GM18517 (cell line): ENCODE measurements around the gene OR2T3.
A peak's percentile ranks its signal among the peaks of the same experiment; 100 is the strongest.
"Not testable (repeated sequence)": the region's sequence is repeated elsewhere in the genome, so short reads cannot be mapped to it uniquely, and the experiment has no call there.

ENCODE experiments used
- ATAC-seq: cut with Tn5 transposase; IDR thresholded peaks from one replicate; pipeline ENCODE4 v1.9.1; 2021; ENCODE audit warnings: mild to moderate bottlenecking, moderate library complexity; ENCODE audit not compliant: unreplicated experiment

OR2T3 gene, protein sequence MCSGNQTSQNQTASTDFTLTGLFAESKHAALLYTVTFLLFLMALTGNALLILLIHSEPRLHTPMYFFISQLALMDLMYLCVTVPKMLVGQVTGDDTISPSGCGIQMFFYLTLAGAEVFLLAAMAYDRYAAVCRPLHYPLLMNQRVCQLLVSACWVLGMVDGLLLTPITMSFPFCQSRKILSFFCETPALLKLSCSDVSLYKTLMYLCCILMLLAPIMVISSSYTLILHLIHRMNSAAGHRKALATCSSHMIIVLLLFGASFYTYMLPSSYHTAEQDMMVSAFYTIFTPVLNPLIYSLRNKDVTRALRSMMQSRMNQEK

DNA sequence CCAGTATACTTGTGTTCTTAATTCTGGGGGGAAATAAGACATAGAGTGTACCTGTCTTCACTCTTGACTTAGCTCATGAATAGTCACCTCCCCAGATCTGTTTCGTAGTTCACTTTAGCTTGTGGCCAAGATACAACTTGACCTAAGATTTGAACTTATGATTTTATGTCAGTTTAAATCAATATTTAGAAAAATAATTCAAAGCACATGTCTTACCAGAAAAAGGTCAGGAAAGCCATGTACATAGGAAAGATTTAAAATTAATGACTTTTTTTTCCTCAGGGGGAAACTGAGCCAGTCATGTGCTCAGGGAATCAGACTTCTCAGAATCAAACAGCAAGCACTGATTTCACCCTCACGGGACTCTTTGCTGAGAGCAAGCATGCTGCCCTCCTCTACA, at the start of gene OR2T3:
Gene OR2T3 (plus strand): TSS at position 301 of the 400 bp plus-strand sequence. CDS start 0 bp downstream, at position 301.
- not testable (repeated sequence) for ATAC-seq

DNA sequence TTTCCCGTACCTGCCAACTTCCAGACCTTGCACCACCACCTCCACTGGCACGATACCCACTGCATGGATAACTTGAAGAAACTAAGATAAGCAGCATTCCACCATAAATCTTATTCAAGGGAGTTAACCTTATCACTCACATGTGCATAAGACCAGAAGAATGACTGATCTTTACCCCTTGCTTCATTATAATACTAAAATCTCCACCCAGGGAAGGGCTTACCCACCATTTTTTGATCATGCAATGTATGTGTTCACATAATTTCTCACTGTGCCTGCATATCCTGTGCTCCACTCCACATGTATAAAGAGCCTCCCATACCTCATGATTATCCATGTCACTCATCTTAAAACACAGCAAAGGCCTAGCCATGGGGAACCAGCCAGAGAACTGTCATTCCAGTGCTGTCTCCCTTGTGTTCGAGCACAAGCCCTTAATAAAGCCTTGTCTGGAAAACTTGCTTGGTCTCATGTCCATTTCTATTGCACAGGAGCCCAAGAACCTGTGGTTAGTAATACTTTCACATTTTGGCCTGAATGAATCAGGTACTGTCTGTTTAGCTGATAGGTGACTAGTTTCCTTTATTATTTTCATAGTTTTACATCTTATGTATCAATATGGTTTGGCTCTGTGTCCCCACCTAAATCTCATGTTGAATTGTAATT, 45.5 kb upstream of the OR2T3 start:
- peak; percentile 44 for ATAC-seq

DNA sequence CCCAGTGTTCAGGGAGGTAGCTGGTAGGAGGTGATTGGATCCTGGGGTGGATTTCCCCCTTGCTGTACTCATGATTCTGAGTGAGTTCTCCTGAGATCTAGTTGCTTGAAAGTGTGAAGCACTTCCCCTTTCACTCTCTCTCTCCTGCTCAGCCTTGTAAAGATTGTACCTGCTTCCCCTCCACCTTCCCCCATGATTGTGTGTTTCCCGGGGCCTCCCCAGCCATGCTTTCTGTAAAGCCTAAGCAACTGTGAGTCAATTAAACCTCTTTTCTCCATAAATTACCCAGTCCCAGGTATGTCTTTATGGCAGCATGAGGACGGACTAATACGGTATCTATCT, 45.0 kb upstream of the OR2T3 start:
- ATAC-seq: peak; percentile 99

DNA sequence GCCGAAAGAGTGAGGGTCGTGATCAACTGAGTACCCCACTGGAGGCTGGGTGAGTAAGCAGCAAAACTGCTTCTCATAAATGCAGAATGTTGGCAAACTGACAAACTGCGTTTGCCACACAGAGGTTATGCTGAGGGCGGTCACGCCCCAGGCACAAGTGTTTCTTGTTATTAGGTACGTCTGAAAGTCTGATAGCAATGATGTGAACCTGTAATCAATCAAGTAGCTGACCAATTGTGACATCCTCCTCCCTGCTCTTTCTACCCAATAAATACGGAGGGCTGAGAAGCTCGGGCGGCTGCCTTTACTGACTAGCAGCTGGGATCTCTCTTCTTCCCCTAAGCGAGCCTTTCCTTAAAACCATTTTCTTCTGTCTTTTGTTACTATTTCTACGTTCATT, 41.5 kb upstream of the OR2T3 start:
- not testable (repeated sequence) for ATAC-seq

DNA sequence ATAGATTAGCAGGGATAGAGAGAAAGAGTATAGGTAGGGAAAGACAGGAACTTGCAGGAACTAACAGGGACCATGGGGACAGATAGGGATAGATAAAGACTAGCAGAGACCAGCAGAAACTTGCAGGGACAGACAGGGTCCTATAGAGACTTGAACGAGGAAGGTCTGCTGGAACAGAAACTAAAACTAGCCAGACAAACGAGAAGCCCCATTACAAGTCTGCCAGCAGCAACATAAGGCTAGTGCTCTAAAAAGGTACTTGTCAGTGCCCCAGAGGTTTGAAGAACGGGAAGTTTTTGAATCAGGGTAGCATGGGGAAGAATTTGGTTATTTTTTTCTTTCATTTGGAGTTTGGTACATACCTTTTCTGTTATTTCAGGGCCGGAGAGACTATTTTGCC, 41.0 kb upstream of the OR2T3 start:
- ATAC-seq: not testable (repeated sequence)

DNA sequence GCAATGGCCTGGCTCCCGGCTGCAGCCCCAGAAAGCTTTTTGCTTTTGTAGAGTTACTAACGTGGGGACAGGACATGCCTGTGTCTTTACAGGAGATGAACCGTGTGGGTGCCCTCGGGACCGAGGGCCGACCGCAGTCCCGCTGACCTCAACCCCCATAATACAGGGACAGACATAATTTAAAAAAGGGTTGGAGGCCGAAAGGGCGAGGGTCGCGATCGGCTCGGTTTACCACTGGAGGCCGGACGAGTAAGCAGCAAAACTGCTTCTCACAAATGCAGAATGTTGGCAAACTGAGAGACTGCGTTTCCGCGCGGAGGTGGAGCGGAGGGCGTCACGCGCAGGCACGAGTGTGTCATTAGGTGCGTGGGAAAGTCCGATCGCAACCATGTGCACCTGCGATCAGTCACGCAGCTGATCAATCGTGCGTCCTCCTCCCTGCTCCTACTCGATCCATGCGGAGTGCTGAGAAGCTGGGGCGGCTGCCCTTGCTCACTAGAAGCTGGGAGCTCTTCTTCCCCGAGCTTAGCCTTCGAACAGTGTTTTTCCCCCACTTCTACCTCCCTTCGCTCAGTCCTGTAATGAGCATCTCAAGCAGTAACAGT, 39.2 kb upstream of the OR2T3 start:
- not testable (repeated sequence) for ATAC-seq

DNA sequence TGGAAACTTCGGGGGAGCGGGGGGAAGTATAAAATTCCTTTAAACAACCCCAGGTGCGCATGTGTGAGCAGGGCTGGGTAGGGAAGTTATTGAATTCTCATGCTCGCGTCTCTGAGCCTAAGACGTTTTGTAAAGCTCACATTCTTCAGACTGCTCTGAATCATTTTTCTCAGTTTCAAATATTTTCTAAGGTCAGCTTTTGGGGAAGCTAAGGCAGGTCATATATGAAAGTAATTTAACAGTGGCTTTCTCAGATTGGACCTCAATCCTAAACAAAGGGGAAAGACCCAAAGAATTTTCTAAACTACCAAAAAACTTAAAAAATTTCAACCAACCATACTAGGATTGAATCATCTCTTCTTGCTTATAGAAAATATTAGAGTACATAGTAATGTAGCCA, 38.2 kb upstream of the OR2T3 start:
- ATAC-seq: not testable (repeated sequence)

DNA sequence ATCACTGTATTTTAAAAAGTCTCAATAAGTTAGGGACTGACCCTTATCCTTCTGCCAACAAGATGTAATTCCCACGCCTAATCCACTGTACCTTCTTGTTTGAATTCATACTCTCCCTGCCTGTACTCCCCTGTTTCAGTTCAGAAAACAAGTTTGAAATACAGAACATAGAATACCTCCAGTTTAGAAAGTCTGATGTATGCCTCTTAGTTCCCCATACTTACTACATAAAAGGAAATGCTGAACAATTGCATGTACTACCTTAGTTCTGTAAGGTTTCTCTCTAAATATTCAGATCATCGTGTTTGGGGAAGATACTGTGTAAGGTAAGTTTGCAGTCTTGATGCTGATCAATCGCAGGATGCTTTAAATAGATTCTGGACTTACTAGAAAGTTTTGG, 36.8 kb upstream of the OR2T3 start:
- peak; percentile 43 for ATAC-seq

DNA sequence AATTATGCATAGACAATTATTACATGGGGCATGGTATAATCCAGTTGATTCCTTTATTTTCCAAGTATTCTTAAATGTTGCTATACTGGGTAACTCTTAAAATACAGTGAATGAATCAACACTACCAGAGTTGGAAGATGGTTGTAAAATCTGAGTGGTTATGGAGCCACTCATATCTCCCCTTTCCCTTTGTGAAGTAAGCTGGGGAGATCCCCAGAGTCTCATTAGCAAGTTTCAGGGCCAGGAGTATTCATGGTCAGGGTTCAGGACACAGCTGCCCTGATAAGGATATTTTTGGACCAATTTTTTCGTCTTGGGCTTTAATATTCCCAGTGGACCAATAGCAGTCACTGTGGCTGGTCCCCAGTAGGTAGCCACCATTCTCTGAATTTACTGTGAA, 34.5 kb upstream of the OR2T3 start:
- ATAC-seq: peak; percentile 47

DNA sequence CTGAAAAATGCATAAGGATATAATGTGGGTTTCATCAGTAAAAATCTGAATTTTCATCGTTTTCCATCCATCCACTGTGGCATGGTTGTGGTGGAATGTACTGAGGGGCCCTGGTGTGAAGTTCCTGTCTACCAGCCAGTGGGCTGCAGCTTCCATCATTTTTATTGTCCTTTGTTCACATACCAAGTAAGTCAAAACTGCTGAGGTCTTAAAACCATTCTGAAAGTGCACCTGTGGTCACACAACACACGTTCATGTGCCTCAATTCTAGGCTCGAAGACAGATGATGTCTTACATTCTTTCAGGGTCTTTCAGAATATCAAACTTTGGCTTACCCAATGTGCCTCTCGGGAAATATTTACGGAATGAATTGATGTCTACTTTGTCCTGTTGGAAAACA, 33.9 kb upstream of the OR2T3 start:
- not testable (repeated sequence) for ATAC-seq

DNA sequence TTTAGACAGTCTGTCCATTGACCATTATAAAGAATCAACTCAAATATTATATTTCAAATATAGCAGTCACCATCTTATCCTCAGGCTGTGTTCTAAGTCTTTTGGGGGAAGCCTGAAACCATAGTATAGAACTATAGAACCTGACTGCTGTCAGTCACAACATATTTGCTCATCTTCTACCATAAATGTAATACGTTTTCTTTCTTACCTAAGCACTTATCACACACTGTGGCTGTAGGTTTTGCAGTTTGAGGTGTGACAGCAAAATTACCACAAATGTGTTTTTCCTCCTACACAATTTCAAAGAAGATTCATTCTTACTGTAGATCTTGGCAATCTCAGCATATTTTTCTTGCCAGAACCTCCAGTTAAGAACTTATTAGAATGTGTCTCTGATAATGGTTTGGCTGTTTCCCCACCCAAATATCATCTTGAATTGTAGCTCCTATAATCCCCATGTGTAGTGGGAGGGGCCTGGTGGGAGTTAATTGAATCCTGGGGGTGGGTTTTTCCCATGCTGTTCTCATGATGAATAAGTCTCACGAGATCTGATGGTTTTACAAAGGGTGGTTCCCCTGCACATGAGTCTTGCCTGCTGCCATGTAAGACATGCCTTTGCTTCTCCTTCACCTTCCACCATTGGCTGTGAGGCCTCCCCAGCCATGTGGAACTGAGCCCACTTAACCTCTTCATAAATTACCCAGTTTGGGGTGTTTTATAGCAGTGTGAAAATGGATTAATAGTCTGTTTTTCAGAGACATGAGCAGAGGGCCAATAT, 30.5 kb upstream of the OR2T3 start:
- ATAC-seq: not testable (repeated sequence)

DNA sequence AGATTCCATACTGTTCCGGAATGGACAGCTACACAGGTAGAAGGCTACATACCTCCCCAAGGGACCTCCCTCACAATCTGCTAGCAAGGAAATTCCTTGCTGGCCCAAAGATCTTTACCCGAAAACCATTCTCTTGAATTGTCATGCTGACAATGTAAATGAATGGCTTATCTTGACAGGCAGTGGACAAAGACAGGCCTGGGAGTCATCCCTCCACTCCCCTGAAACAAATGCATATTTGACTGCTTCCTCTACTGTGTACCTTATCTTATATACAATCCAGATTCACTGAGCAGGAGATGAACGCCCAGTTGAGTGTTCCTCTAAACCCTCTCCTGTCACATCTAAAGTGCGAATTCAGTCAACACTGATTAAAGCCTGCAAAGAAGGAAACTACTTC, 28.5 kb upstream of the OR2T3 start:
- not testable (repeated sequence) for ATAC-seq

DNA sequence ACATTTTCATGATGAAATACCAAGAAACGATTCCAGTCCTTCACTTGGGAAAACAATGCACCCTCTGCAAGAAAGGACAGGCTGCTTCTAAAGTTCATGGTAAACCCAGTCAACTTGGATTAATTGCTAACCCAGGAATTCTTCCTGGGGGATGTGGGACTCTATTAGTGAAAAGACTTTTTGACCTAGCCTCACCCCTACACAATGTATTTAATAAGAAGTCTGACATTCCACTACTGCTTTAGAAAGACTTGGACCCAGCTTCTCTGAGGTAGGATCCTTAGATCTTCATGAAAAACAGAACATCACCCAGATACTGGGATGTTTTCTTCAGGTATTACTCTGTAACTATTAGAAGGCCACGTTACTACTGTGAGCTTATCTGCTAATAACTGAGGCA, 27.8 kb upstream of the OR2T3 start, which contains the start of gene OR2T2:
Gene OR2T2 (plus strand): TSS at position 239 of the 400 bp plus-strand sequence. CDS start 7,161 bp downstream, outside the sequence.
- ATAC-seq: not testable (repeated sequence)

DNA sequence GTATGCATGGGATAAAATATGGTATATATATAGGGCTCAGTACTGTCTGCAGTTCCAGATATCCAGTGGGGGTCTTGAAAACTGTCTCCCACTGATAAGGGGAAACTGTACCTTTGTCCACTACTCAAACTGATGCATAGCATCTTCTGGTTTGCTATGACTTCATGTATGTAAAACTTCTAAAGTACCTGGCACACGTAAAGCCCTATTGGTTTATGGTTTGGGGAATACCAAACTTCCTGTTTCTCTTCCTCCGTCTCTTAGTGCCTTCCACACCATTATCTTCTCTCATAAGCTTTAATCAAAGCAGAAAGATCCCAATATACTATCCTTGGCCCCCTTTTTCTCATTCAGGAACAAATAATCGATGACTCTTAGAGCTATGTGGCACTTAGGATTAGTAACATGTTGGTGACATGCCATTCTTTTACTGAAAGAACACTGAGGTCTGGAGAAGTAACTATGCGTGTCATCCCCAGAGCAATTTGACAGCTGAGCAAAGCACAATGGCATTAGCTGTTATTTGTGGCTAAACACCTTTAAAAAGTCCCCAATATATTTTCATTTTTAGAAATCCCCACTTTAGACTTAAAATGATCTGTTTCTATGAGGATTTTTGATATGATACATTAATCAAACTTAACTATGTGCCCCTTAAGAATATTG, 24.6 kb upstream of the OR2T3 start:
- peak; percentile 63 for ATAC-seq

DNA sequence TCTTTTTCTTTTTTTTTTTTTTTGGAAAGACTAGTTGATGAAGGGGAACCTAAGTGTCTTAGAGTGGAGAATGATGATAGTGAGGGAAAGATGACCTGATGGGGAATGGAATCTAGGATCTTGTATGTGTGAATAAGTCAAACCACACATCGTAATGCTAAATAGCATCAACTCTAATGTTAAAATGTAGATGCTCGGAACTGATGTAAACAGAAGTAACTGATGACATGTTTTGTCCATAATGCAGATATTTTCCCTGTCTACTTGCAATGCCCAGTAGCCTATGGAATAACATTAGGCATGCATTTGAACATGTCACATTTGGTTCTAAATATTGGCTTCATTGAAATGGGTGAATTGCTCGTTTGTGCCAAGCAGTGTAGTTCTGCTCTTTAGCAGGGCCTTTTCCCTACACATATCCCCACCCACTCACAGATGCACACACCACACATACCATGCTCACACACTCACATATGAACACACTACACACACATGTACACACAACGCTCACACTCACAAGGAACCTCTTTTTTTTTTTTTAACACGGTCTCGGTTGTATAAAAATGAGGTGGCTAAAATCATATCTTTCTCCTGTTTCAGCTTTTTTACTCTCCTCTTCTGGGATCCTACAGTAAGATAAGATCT, 23.2 kb upstream of the OR2T3 start:
- not testable (repeated sequence) for ATAC-seq

DNA sequence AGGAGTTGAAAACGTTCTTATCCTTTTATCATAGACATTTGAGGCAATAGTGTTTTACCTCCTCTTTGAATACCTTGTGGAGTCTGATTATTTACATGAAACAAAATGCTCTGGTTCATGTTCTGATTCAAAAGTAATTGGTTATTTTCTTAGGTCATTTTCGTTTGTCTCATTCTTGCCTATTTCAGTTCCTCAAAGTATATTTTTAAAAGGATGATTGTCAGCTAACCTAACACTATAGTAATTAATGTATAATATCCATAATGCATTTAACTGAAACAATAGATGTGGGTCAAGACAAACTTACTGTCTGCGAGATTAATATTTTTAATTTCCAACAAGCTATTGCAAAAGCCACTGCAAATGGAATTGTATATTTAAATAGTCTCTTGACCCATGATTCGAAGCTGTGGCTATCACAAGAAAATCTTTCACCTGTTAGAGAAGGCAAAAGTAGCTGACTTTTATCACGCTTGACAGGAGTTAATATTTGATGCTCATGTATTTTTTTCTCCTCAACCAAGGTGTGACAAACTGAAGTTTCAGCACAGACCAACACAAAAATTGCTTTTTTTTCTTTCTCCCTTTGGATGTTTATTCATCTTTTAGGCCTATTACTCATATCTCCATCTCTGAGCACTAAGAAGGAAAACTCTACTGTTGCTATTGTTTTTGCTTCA, 22.5 kb upstream of the OR2T3 start:
- peak; percentile 79 for ATAC-seq

DNA sequence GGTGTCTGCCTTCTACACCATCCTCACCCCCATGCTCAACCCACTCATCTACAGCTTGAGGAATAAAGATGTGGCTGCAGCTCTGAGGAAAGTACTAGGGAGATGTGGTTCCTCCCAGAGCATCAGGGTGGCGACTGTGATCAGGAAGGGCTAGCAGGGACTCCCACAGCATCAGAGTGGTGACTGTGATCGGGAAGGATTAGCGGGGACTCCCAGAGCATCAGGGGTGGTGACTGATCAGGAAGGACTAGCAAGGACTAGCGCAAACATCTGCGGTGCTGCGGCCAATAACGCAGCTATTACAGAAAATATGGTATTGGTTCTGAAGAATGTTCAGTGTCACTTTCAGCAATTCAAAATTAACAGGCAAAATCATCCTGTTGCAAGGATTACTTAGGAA, 19.5 kb upstream of the OR2T3 start:
- ATAC-seq: not testable (repeated sequence)

DNA sequence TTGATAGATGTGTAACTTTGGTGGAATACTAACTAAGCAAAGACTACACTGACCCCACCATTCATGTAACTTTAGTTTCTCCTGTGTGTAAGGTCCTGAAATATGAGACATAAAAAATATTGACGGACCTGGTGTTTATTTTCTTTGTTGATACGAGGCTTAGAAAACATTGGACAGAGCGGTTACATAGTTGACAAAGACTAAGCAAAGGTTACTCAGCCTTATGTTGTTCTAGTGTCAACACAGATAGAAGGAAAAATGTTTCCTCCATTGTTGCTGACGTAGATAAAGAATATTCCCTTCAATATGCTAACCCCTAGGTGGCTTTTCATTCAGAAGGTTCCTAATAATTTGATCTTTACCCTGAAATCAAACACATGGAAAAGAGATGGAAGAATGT, 18.1 kb upstream of the OR2T3 start:
- ATAC-seq: not testable (repeated sequence)

DNA sequence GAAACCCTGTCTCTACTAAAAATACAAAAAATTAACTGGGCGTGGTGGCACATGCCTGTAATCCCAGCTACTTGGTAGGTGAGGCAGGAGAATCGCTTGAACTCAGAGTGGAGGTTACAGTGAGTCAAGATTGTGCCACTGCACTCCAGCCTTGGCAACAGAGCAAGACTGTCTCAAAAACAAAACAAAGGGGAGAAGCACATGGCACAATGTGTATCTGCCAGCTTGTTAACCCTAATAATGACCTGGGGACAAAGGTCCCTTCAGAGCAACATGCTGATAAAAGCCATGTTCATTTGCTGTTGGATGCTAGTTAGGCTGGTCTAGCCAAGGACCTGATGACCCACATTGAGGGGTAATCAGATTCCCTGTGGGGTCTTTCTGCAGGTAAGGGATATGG, 16.5 kb upstream of the OR2T3 start:
- not testable (repeated sequence) for ATAC-seq

DNA sequence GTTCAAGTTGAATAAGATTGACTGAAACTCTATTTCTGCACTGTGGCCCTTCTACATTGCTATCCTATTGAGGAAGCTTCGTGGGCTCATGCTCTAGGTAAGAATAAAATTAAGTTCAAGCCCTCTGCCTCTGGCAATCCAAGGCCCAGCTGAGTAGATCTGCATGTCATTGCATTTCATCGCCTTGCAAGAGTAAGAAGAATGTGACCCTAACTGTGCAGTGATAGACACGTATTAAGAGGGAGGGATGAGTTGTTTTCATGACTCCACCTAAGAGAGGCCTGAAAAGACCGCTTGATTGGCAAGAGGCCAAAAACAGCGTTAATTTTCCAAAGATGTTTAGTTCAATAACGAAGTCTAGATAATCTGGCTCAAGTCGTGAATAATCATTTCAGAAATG, 14.0 kb upstream of the OR2T3 start:
- ATAC-seq: not testable (repeated sequence)
